Body of pancreas (tissue), 4 donors: ENCODE measurements around the gene CALR3.

Experiments
- CTCF ChIP-seq, 7 experiments: fragments of 450-650 bp in 4 of 7; fragments of 200-600 bp in 3 of 7; sonication (generic) in 3 of 7; IDR thresholded peaks; one replicate each; pipeline ENCODE4 v1.5.1; 2016 to 2019; ENCODE audit warnings: antibody characterized with exemption in 7 of 7
- POLR2A ChIP-seq, 3 donors: fragments of 450-650 bp; IDR thresholded peaks; one replicate each; pipeline ENCODE4 v1.6.1; 2016; ENCODE audit warnings: antibody characterized with exemption in 3 of 3, mild to moderate bottlenecking in 2 of 3

GRCh38 chr19:16541526-16542044, 45.6 kb upstream of the CALR3 start:
- TF ChIP-seq CTCF (IDR thresholded peaks at IDR 0.05), result no peak
- TF ChIP-seq POLR2A (IDR thresholded peaks at IDR 0.05), result no peak
